HEK293 (cell line): ENCODE measurements around the gene SUN5.

Source experiments
- CTCF ChIA-PET: fragments of 350-600 bp; formaldehyde crosslinking; extraction: SDS; loops from one replicate; lab custom pipeline; 2021; ENCODE audit warnings: antibody characterized with exemption; lab: Yijun Ruan, JAX
- POLR2A ChIA-PET: fragments of 300-600 bp; formaldehyde crosslinking; extraction: SDS; loops from one replicate; lab custom pipeline; 2020; ENCODE audit warnings: antibody characterized with exemption, inconsistent platforms; lab: Yijun Ruan, JAX
- H3K27ac ChIP-seq: fragments of 200-500 bp; sonication (Bioruptor generic); 2 replicates; pipeline ENCODE4 v1.5.1; 2014; ENCODE audit warnings: low read depth, low read length, control low read depth, inconsistent platforms; ENCODE audit errors: extremely low read depth
- H3K36me3 ChIP-seq, 2 experiments: fragments of 200-500 bp in 1 of 2; sonication (Bioruptor generic) in 1 of 2; 1 replicate in 1 of 2; 2 replicates in 1 of 2; pipeline ENCODE4 v1.5.1; 2014 to 2017; ENCODE audit warnings: inconsistent platforms in 2 of 2, low read length in 2 of 2; ENCODE audit not compliant: control insufficient read depth in 2 of 2, insufficient read depth in 1 of 2
- H3K4me1 ChIP-seq: fragments of 200-500 bp; sonication (Bioruptor generic); 2 replicates; pipeline ENCODE4 v1.5.1; 2014; ENCODE audit warnings: mild to moderate bottlenecking, low read length, inconsistent platforms; ENCODE audit not compliant: control insufficient read depth, insufficient read depth
- H3K4me3 ChIP-seq: 2 replicates; pipeline ENCODE4 v1.5.1; 2011; ENCODE audit warnings: low read depth, mild to moderate bottlenecking, control low read depth, low read length, moderate library complexity
- H3K9me3 ChIP-seq: fragments of 200-500 bp; sonication (Bioruptor generic); 2 replicates; pipeline ENCODE4 v1.5.1; 2014; ENCODE audit warnings: low read depth, low read length, inconsistent platforms; ENCODE audit not compliant: control insufficient read depth, insufficient read depth
- HIC1 ChIP-seq: fragments of 450-650 bp; formaldehyde crosslinking; IDR thresholded peaks from 2 replicates; pipeline ENCODE4 v1.5.1; 2016; ENCODE audit warnings: missing biosample characterization, missing genetic modification characterization
- SALL2 ChIP-seq: fragments of 450-650 bp; formaldehyde crosslinking; IDR thresholded peaks from 2 replicates; pipeline ENCODE4 v1.5.0; 2017; ENCODE audit warnings: missing biosample characterization, mild to moderate bottlenecking, missing genetic modification characterization, borderline replicate concordance
- ZBTB17 ChIP-seq: fragments of 450-650 bp; formaldehyde crosslinking; IDR thresholded peaks from 2 replicates; pipeline ENCODE4 v1.5.1; 2016; ENCODE audit warnings: missing biosample characterization, missing genetic modification characterization
- ZNF26 ChIP-seq: fragments of 450-650 bp; formaldehyde crosslinking; IDR thresholded peaks from 2 replicates; pipeline ENCODE4 v1.5.1; 2016; ENCODE audit warnings: missing biosample characterization, missing genetic modification characterization
- ZNF426 ChIP-seq: fragments of 450-650 bp; formaldehyde crosslinking; IDR thresholded peaks from 2 replicates; pipeline ENCODE4 v1.5.1; 2017; ENCODE audit warnings: missing biosample characterization, missing genetic modification characterization, mild to moderate bottlenecking, inconsistent platforms, moderate library complexity
- ZNF544 ChIP-seq: fragments of 450-650 bp; formaldehyde crosslinking; IDR thresholded peaks from 2 replicates; pipeline ENCODE4 v1.5.0; 2017; ENCODE audit warnings: missing biosample characterization, missing genetic modification characterization
- ZNF561 ChIP-seq: fragments of 450-650 bp; IDR thresholded peaks from 2 replicates; pipeline ENCODE4 v1.5.1; 2018; ENCODE audit warnings: missing biosample characterization, missing genetic modification characterization, borderline replicate concordance
- ZSCAN16 ChIP-seq: fragments of 450-650 bp; formaldehyde crosslinking; IDR thresholded peaks from 2 replicates; pipeline ENCODE4 v1.5.1; 2016; ENCODE audit warnings: missing biosample characterization, missing genetic modification characterization
- TF ChIP-seq, protein P1 (sequence below): fragments of 450-650 bp; formaldehyde crosslinking; IDR thresholded peaks from 2 replicates; pipeline ENCODE4 v1.5.1; 2016; ENCODE audit warnings: missing biosample characterization, missing genetic modification characterization, borderline replicate concordance

SUN5 gene

GRCh38 chr20:33043731-33044181 lies 39.5 kb upstream of the SUN5 start:
- H3K27ac ChIP-seq, result no peak overlapping the region
- no peak overlapping the region for H3K4me3 ChIP-seq
- ChIA-PET CTCF (interaction anchor here (0.6 to 0.7 kb wide), 2 partner anchors 13 to 142 kb away, joined by 3 to 5 read pairs; no protein-coding TSS in a partner anchor), POLR2A (no interaction called here)
- H3K36me3 ChIP-seq, result no peaks in the 10 kb centered on the region
- no peaks in the 10 kb centered on the region for H3K4me1 ChIP-seq
- TF ChIP-seq ZSCAN16 (no peak), HIC1 (tag by site-specific recombination) (no peak)
- no peaks in the 10 kb centered on the region for H3K9me3 ChIP-seq

DNA sequence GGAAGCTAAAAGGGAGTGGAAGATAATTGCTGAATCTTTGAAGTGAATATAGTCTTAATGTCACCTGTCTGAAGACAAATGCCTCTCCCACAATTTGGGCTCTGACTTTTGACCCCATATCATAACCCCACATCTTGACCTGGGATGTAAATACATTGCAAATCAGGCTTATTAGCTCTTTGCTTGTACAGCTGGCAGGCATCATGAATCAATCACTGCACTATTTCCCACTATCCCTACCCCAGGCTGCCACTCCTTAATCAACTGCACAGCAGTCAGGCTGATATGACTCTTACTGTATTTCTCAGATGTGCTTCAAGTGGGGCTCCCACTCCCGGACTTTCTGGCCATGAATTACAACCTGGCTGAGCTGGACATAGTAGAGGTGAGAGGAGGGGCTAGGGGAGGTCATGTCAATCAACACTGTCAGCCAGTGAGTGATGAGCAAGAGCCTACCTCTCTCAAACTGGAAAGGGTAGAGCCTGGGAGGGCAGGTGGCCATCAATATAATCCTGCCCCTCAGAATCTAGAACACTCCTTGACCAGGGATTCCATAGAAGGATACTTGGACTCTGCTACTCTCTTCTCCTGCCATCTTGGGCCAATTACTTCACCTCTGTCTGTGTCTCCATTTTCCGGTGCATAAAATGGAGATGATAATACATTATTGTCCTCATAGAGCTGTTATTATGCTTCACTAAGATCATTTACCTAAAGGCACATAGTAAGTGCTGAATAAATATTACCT lies 38.9 kb upstream of the SUN5 start:
- no peak for TF ChIP-seq SALL2 (tag by site-specific recombination)
- peak; percentile 58 for TF ChIP-seq ZBTB17 (tag by site-specific recombination)
- TF ChIP-seq ZNF544, result no peak
- TF ChIP-seq, protein P1, sequence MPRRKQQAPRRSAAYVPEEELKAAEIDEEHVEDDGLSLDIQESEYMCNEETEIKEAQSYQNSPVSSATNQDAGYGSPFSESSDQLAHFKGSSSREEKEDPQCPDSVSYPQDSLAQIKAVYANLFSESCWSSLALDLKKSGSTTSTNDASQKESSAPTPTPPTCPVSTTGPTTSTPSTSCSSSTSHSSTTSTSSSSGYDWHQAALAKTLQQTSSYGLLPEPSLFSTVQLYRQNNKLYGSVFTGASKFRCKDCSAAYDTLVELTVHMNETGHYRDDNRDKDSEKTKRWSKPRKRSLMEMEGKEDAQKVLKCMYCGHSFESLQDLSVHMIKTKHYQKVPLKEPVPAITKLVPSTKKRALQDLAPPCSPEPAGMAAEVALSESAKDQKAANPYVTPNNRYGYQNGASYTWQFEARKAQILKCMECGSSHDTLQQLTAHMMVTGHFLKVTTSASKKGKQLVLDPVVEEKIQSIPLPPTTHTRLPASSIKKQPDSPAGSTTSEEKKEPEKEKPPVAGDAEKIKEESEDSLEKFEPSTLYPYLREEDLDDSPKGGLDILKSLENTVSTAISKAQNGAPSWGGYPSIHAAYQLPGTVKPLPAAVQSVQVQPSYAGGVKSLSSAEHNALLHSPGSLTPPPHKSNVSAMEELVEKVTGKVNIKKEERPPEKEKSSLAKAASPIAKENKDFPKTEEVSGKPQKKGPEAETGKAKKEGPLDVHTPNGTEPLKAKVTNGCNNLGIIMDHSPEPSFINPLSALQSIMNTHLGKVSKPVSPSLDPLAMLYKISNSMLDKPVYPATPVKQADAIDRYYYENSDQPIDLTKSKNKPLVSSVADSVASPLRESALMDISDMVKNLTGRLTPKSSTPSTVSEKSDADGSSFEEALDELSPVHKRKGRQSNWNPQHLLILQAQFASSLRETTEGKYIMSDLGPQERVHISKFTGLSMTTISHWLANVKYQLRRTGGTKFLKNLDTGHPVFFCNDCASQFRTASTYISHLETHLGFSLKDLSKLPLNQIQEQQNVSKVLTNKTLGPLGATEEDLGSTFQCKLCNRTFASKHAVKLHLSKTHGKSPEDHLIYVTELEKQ (tag by site-specific recombination), result no peak
- no peaks in the 10 kb centered on the region for H3K4me1 ChIP-seq
- ChIA-PET POLR2A (no interaction called here), CTCF (interaction anchor here (0.5 to 0.7 kb wide), 2 partner anchors 37 to 141 kb away, joined by 3 read pairs; no protein-coding TSS in a partner anchor)
- H3K27ac ChIP-seq, result no peak overlapping the region
- H3K36me3 ChIP-seq, result no peaks in the 10 kb centered on the region
- no peak overlapping the region for H3K4me3 ChIP-seq
- H3K9me3 ChIP-seq, result no peaks in the 10 kb centered on the region

DNA sequence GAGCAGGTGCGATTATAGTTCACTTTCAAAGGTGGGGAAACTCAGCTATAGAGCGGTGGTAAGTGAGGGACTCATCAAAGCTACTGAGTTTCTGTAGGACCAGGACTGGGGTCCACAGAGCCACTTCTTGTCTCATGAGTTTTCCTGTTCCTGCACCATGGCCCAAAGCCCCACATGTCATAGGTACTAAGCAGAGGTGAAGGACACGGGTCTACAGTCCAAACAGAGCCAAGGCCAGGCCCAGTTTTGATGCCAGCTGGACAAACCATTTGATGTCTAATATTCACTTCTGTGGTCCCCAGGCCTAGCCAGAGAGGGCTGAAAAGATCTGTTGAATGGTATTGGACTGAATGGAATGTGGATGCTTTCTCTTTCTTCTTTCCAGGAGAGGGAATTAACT lies 38.2 kb upstream of the SUN5 start:
- Histone ChIP-seq H3K36me3 (no peaks in the 10 kb centered on the region), H3K9me3 (no peaks in the 10 kb centered on the region), H3K4me1 (no peaks in the 10 kb centered on the region), H3K4me3 (no peak overlapping the region), H3K27ac (no peak overlapping the region)
- POLR2A ChIA-PET, result no interaction called here
- CTCF ChIA-PET, result interaction anchor here (0.5 to 1.2 kb wide), 4 partner anchors 13 to 250 kb away, joined by 3 to 4 read pairs (median 3); no protein-coding TSS in a partner anchor
- TF ChIP-seq ZNF26 (tag by site-specific recombination) (no peak), ZNF426 (no peak), ZNF561 (tag by site-specific recombination) (no peak)
